ENCODE results near the gene EP300.
"Not testable (repeated sequence)": the region's sequence is repeated elsewhere in the genome, so short reads cannot be mapped to it uniquely, and the experiment has no call there.

The EP300 gene

DNA sequence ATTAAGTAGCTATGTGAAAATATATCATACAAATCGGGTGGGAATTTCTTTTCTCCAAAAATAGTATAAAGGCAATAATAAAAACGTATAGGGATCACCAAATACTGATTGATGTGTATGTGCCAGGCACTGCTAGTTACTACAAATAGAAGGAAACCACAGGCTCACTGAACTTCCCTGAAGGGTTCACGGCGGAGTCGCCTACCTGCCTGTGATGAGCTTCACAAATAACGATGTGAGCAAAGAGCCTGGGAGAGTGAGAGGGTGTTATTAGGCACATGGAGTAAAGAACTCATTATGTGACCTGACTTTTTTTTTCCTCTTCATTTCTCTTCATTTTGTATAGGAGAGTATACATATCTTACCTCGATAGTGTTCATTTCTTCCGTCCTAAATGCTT is 76.8 kb downstream of the EP300 start:
- DNase-seq = no peak

DNA sequence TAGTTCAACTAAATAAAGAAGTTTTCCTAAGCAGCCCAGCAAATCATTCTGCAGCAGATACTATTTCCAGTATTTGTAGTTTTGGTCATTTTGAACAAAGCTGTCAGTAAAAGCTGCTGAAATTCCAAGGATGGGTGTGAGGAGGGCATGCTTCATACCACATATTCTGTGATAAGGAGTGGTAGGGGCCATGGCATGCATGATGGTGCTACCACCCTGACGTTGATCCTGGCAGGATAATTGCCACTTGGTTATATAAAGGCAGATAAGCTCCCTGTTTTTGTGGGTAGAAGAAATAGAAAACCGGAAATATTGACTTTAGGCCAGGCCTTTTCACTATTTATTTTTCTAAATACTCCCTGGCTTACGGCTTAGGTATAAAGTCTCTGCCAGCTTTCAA is 79.6 kb downstream of the EP300 start:
- DNase-seq = no peak

DNA sequence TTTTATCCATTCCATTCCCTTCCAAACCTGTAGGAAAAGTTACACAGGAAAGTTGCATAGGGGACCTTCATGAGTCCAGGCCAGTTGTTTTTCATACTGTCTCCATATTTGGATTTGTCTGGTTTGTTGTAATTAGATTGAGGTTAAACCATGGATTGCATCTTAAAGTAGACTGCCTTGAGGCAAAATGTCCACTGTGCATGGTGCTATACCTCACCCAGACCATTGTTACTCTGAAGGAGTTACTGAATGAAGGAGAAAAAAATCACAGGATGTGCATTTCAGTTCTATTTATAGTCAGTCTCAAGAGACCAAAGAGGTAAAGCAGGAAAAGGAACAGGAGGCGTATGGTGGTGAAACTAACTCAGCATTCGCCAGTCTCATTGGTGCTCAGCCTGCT is 83.2 kb downstream of the EP300 start:
- no peak for DNase-seq

GRCh38 chr22:41177040-41177621 is 84.7 kb downstream of the EP300 start:
- DNase-seq = no peak

GRCh38 chr22:41177622-41178424 is 85.4 kb downstream of the EP300 start:
- DNase-seq = no peak

DNA sequence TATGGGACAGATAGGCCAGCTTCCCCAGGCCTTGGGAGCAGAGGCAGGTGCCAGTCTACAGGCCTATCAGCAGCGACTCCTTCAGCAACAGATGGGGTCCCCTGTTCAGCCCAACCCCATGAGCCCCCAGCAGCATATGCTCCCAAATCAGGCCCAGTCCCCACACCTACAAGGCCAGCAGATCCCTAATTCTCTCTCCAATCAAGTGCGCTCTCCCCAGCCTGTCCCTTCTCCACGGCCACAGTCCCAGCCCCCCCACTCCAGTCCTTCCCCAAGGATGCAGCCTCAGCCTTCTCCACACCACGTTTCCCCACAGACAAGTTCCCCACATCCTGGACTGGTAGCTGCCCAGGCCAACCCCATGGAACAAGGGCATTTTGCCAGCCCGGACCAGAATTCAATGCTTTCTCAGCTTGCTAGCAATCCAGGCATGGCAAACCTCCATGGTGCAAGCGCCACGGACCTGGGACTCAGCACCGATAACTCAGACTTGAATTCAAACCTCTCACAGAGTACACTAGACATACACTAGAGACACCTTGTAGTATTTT is 86.1 kb downstream of the EP300 start:
- no peak for DNase-seq

GRCh38 chr22:41180362-41180761 is 88.0 kb downstream of the EP300 start:
- DNase-seq = not testable (repeated sequence)

GRCh38 chr22:41180926-41181325 is 88.5 kb downstream of the EP300 start:
- no peak for DNase-seq

DNA sequence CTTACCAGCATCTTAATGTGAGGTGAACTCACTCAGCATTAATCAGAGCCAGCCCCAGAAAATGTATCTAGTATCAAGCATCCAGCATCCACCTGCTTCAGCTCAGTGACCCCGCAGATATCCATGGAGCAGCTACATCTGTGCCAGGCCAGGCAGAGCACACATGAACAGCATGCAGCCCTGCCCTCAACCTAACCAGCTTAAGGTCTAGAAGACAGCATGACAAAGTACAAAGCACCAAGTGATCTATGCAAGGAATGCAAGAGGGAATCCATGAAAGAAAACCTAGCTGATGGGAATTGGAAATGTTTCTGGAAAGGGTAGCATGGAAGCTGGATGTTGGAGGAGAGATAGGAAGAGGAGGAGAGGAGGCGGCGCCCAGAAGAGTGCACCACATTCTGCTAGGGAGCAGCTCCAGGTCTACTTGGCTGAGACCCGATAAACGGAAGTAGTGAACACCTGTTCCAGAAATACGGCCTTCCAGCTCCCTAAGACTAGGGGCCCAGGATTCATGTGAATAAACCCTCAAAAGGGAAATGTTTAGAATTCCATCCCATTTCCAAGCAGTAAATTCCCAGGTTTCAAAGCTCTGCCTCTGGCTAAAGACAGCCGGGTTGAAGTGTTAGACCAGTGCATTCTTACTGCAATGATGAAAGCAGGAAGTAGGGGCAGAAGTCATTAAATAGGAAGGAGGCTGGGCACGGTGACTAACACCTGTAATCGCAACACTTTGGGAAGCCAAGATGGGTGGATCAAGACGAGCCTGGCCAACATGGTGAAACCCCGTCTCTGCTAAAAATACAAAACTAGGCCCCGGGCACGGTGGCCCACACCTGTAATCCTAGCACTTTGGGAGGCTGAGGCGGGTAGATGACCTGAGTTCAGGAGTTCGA is 89.2 kb downstream of the EP300 start:
- no peak for DNase-seq

GRCh38 chr22:41184679-41185078 is 92.3 kb downstream of the EP300 start:
- no peak for DNase-seq

DNA sequence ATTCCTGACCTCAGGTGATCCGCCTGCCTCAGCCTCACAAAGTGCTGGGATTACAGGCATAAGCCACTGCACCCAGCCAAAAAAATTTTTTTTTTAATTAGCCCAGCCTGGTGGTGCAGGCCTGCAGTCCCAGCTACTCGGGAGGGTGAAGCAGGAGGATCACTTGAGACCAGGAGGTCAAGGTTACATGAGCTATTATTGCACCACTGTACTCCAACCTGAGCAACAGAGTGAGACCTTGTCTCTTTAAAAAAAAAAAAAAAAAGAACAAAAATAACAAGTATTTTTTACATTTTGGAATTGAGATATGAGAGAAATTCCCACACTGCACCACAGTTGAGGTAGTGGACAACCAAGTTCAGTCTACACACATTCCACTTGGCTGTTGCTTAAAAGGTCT is 99.1 kb downstream of the EP300 start:
- DNase-seq = no peak

DNA sequence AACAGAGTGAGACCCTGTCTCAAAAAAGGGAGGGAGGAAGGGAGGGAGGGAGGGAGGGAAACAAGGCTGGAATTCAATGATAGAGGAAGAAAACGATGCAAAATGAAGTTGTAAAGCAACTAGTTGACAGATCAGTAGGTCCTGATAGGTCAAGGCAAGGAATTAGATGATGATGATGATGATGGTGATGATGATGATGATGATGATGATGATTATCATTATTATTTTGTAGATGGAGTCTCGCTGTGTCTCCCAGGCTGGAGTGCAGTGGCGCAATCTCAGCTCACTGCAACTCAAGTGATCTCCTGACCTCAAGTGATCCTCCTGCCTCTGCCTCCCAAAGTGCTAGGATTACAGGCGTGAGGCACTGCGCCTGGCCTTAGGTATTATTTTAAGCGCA is 101.4 kb downstream of the EP300 start:
- no peak for DNase-seq

- peak; percentile 40 for DNase-seq
Observed at GRCh38 chr22:41197038-41197972, 104.9 kb downstream of the EP300 start.

GRCh38 chr22:41198027-41198580 is 105.7 kb downstream of the EP300 start:
- peak; percentile 12 for DNase-seq

- DNase-seq = no peak
Observed at GRCh38 chr22:41201141-41201540, 108.7 kb downstream of the EP300 start.

DNA sequence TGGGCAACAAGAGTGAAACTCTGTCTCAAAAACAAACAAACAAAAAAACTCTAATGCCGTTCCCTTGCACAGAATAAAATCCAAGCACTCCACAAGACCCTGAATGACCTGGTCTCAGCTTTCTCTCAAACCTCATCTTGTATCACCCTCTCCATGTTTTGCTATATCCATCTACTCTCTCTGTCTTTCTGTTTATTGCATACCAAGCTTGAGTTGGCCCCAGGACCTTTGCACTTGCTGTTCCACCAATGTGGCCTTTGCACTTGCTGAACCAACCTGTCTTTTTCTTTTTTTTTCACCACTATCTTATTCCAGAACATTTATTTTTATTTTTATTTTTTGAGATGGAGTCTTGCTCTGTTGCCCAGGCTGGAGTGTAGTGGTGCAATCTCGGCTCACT is 110.7 kb downstream of the EP300 start:
- no peak for DNase-seq

- no peak for DNase-seq
Observed at GRCh38 chr22:41204066-41204465, 111.7 kb downstream of the EP300 start.

DNA sequence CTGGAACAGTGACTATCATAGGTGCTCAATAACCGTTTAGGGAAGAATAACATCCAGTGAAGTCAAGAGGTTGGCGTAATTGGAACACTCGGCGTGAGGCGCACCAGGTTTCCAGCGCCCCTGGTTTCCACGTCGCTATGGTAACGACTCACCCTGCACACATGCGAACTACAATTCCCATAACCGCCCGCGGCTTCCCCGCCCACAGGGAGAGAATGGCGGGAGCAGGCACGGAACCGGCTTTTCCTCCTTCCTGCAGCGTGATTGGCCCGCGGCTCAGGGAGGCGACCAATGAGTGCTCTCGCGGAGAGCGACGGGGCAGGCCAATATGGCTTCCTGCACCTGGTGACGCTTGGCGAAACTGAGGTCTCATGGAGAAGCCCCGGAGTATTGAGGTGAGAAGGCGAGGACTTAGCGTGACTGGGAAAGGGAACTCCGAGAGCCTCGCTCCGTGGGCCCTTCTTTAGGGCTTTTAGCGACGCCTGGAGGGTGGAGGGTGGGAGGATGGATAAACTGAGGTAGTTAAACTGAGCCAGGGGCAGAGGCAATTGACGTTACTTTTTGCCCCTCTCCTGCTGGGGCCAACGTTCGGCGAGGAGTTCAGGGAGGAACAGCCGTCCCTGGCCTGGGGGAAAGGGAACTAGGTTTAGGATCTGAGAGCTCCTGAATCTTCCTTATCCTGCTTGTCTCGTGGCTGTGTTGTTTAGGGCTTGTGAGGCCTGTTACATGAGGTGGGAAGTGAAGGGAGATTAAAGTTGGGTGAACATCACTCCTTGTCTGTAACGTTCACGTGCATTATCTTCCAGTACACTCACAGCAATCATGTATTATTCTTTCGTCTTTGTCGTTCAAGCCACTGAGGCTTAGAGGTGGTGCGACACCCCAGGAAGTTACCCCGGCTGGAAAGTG is 112.9 kb downstream of the EP300 start, which contains the start of gene L3MBTL2:
Gene L3MBTL2, plus strand, starts transcription at position 321 of the 909 bp plus-strand sequence. Its CDS starts 51 bp downstream, at position 372.
- peak; percentile 91 for DNase-seq

DNA sequence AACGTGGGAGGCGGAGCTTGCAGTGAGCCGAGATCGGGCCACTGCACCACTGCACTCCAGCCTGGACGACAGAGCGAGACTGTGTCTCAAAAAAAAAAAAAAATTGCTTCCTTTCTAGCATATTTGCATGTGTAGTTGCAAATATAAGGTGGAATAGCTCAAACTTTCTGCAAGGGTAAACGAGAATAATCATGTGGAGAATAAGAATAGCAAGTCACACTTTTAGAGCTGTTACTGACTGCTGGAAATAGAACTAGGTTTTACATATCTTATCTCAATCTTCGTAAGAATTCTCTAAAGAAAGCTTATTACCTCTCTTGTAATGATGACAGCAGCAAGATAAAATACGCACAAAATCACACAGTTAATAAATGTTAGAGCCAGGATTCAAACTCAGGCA is 114.3 kb downstream of the EP300 start:
- DNase-seq = no peak

DNA sequence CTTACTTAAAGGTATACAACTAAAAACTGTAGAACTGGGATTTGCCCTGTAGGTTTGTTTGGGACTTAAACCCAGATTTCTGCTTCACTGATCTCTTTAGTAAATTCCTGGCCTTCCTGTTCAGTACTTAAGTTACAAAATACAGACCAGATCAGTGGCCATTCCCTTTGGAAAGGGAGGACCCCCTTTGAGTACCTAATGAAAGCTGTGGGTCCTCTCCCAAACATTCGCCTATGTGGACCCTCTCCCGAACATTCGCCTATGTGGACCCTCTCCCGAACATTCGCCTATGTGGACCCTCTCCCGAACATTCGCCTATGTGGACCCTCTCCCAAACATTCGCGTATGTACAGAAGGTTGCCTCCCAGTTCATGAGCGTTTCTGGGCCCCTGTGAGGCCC is 123.0 kb downstream of the EP300 start:
- no peak for DNase-seq

GRCh38 chr22:41215926-41216325 is 123.5 kb downstream of the EP300 start:
- no peak for DNase-seq

All from NCI-H446 treated with DMSO at 0.1 percent for 48 hours (cell line).